SH-SY5Y (cell line): ENCODE data around the gene PLEKHA7.

Source experiments
- GATA2 ChIP-seq: IDR thresholded peaks from 2 replicates; pipeline ENCODE4 v1.6.1; 2011; ENCODE audit warnings: mild to moderate bottlenecking, low read depth, low read length
- GATA3 ChIP-seq: IDR thresholded peaks from 2 replicates; pipeline ENCODE4 v1.6.1; 2011; ENCODE audit warnings: low read depth, mild to moderate bottlenecking, low read length, moderate library complexity

DNA sequence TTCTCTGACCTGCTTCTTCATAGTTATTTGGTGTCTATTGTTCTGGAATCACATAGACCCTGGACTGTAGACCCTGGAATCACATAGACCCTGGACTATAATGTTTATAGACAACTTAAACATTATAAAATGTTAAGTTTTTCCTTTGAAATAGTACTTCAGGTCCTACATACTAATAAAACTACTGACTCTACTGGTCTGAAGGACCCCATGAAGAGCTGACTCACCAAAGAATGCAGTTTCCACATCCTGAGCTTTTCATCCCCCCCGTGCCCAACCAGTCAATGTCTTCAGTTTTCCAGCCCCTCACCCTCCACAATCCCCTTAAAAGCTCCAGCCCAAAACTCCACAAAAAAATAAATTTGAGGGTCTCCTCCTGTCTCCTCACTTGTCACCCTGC is 6.6 kb upstream of the PLEKHA7 start:
- TF ChIP-seq GATA2 (no peak), GATA3 (no peak)
